ENCODE results near the gene SLC35F3.

GRCh38 chr1:234139966-234140365, 235.5 kb downstream of the SLC35F3 start:
- TF ChIP-seq E2F4 (CRISPR knock-in tag; IDR thresholded peaks at IDR 0.05; ENCODE audit: borderline replicate concordance, low read depth) (no peak), RELA (CRISPR knock-in tag; IDR thresholded peaks at IDR 0.05; ENCODE audit: borderline replicate concordance) (no peak), ZNF219 (CRISPR knock-in tag; IDR thresholded peaks at IDR 0.05; ENCODE audit: borderline replicate concordance) (no peak), KAT7 (CRISPR knock-in tag; IDR thresholded peaks at IDR 0.05; ENCODE audit: borderline replicate concordance) (no peak), NR2C2 (CRISPR knock-in tag; IDR thresholded peaks at IDR 0.05) (no peak)
- TF ChIP-seq, protein P1, sequence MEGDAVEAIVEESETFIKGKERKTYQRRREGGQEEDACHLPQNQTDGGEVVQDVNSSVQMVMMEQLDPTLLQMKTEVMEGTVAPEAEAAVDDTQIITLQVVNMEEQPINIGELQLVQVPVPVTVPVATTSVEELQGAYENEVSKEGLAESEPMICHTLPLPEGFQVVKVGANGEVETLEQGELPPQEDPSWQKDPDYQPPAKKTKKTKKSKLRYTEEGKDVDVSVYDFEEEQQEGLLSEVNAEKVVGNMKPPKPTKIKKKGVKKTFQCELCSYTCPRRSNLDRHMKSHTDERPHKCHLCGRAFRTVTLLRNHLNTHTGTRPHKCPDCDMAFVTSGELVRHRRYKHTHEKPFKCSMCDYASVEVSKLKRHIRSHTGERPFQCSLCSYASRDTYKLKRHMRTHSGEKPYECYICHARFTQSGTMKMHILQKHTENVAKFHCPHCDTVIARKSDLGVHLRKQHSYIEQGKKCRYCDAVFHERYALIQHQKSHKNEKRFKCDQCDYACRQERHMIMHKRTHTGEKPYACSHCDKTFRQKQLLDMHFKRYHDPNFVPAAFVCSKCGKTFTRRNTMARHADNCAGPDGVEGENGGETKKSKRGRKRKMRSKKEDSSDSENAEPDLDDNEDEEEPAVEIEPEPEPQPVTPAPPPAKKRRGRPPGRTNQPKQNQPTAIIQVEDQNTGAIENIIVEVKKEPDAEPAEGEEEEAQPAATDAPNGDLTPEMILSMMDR (IDR thresholded peaks at IDR 0.05): no peak
- TF ChIP-seq, protein P2, sequence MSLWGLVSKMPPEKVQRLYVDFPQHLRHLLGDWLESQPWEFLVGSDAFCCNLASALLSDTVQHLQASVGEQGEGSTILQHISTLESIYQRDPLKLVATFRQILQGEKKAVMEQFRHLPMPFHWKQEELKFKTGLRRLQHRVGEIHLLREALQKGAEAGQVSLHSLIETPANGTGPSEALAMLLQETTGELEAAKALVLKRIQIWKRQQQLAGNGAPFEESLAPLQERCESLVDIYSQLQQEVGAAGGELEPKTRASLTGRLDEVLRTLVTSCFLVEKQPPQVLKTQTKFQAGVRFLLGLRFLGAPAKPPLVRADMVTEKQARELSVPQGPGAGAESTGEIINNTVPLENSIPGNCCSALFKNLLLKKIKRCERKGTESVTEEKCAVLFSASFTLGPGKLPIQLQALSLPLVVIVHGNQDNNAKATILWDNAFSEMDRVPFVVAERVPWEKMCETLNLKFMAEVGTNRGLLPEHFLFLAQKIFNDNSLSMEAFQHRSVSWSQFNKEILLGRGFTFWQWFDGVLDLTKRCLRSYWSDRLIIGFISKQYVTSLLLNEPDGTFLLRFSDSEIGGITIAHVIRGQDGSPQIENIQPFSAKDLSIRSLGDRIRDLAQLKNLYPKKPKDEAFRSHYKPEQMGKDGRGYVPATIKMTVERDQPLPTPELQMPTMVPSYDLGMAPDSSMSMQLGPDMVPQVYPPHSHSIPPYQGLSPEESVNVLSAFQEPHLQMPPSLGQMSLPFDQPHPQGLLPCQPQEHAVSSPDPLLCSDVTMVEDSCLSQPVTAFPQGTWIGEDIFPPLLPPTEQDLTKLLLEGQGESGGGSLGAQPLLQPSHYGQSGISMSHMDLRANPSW (CRISPR knock-in tag; conservative IDR thresholded peaks at IDR 0.05; ENCODE audit: low read depth): no peak
